Fibroblast of lung (primary cell): Measurements from ENCODE around the gene SMC3. TPM values are rescaled to one million over a fixed set of nuclear protein-coding genes. Genes with fewer than 3 reads are reported as not detected.

Experiments
- DNase-seq, 2 donors: peaks; one replicate each; pipeline versions ENCODE4 v3.0.0 to v3.0.0-alpha.2; 2010; ENCODE audit warnings: low read depth in 2 of 2
- H2AFZ ChIP-seq: 2 replicates; pipeline ENCODE4 v1.5.1; 2012; ENCODE audit warnings: low read length, control low read depth, inconsistent platforms
- H3K27ac ChIP-seq: 2 replicates; pipeline ENCODE4 v1.5.1; 2011; ENCODE audit warnings: low read length, control low read depth; ENCODE audit not compliant: insufficient read depth
- H3K27me3 ChIP-seq: 2 replicates; pipeline ENCODE4 v1.5.1; 2011; ENCODE audit warnings: mild to moderate bottlenecking, low read length; ENCODE audit not compliant: control insufficient read depth, insufficient read depth
- H3K36me3 ChIP-seq: 2 replicates; pipeline ENCODE4 v1.5.1; 2011; ENCODE audit warnings: low read length; ENCODE audit not compliant: control insufficient read depth, insufficient read depth
- H3K4me1 ChIP-seq: 2 replicates; pipeline ENCODE4 v1.5.1; 2011; ENCODE audit warnings: low read length; ENCODE audit not compliant: control insufficient read depth, insufficient read depth; ENCODE audit errors: extremely low read depth
- H3K4me2 ChIP-seq: 2 replicates; pipeline ENCODE4 v1.5.1; 2011; ENCODE audit warnings: low read length, control low read depth; ENCODE audit not compliant: insufficient read depth; ENCODE audit errors: extremely low read depth
- H3K4me3 ChIP-seq, 4 experiments: fragments of 200-600 bp in 1 of 4; sonication (generic) in 1 of 4; replicated peaks in 1 of 4; 2 replicates each; pipeline ENCODE4 v1.5.1; 2011 to 2016; ENCODE audit warnings: low read length in 4 of 4, low read depth in 3 of 4, mild to moderate bottlenecking in 3 of 4, control low read depth in 2 of 4, inconsistent platforms in 1 of 4, mixed read lengths in 1 of 4; ENCODE audit not compliant: insufficient read depth in 1 of 4; ENCODE audit errors: control extremely low read depth in 1 of 4
- H3K79me2 ChIP-seq: 2 replicates; pipeline ENCODE4 v1.5.1; 2012; ENCODE audit warnings: mild to moderate bottlenecking, low read length, inconsistent platforms; ENCODE audit not compliant: control insufficient read depth, insufficient read depth
- H3K9ac ChIP-seq: 2 replicates; pipeline ENCODE4 v1.5.1; 2011; ENCODE audit warnings: mild to moderate bottlenecking, low read length, control low read depth; ENCODE audit not compliant: insufficient read depth
- H3K9me3 ChIP-seq: 2 replicates; pipeline ENCODE4 v1.5.1; 2012; ENCODE audit warnings: low read depth, low read length; ENCODE audit not compliant: control insufficient read depth, insufficient read depth
- H4K20me1 ChIP-seq: 2 replicates; pipeline ENCODE4 v1.5.1; 2011; ENCODE audit warnings: low read length; ENCODE audit not compliant: control insufficient read depth, insufficient read depth; ENCODE audit errors: extremely low read depth
- EZH2 ChIP-seq: IDR thresholded peaks from 2 replicates; pipeline ENCODE4 v1.5.1; 2012; ENCODE audit warnings: low read length, control low read depth, mild to moderate bottlenecking; ENCODE audit errors: missing control alignments
- polyA plus RNA-seq, 2 donors: library from polyadenylated mRNA; depleted of rRNA in 1 of 2; stranded (reverse) in 1 of 2; unstranded in 1 of 2; fragments of >200 nt; gene quantifications; 2 replicates each; pipeline ENCODE4 v1.2.1, GENCODE V29; 2011 to 2012; ENCODE audit warnings: missing spikeins in 1 of 2
- total RNA-seq: library from RNA; depleted of rRNA; stranded (reverse); fragments of >200 nt; gene quantifications from 2 replicates; pipeline ENCODE4 v1.2.1, GENCODE V29; 2014
- TF ChIP-seq, protein P1 (sequence below), 2 donors: IDR thresholded peaks in 1 of 2; conservative IDR thresholded peaks in 1 of 2; 1 replicate in 1 of 2; 2 replicates in 1 of 2; pipeline ENCODE4 v1.5.1; 2011 to 2012; ENCODE audit warnings: low read length in 2 of 2, control low read depth in 1 of 2, inconsistent platforms in 1 of 2, low read depth in 1 of 2, mild to moderate bottlenecking in 1 of 2

The SMC3 gene
- total and polyA plus RNA-seq, 2 donors (not counting 1 experiment from before 2014, with no cell fraction given): 25.9 to 31.9 TPM

DNA sequence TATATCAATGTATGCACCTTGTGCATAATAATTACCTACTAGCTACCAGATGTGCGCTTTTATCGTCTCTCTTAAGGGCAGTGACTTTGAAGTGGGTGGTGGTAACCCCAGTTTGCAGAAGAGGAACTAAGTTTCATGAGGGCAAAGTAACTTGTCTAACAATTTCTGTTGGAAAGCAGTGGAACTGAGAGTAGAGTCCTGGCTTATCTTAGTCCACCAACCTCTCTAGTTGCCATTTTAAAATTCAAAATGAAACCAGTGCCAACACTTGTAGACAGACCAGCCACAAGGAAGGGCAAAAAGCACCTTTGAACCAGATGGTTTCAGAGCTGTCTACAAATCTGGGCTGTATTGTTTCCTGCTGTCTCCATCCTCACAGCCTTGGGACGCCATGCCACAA is 44.6 kb downstream of the SMC3 start:
- H3K27me3 ChIP-seq: no peaks in the 10 kb centered on the region
- H3K36me3 ChIP-seq: no peaks in the 10 kb centered on the region
- no peaks in the 10 kb centered on the region for H3K9me3 ChIP-seq
- H3K27ac ChIP-seq: no peak overlapping the region
- no peak for DNase-seq
- TF ChIP-seq, protein P1, sequence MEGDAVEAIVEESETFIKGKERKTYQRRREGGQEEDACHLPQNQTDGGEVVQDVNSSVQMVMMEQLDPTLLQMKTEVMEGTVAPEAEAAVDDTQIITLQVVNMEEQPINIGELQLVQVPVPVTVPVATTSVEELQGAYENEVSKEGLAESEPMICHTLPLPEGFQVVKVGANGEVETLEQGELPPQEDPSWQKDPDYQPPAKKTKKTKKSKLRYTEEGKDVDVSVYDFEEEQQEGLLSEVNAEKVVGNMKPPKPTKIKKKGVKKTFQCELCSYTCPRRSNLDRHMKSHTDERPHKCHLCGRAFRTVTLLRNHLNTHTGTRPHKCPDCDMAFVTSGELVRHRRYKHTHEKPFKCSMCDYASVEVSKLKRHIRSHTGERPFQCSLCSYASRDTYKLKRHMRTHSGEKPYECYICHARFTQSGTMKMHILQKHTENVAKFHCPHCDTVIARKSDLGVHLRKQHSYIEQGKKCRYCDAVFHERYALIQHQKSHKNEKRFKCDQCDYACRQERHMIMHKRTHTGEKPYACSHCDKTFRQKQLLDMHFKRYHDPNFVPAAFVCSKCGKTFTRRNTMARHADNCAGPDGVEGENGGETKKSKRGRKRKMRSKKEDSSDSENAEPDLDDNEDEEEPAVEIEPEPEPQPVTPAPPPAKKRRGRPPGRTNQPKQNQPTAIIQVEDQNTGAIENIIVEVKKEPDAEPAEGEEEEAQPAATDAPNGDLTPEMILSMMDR (conservative IDR thresholded peaks at IDR 0.05 in 1 of 2, IDR thresholded peaks at IDR 0.05 in 1 of 2; ENCODE audit: low read depth in 1 of 2, low read length in 2 of 2): no peak
- TF ChIP-seq EZH2: no peak
- H2AFZ ChIP-seq: no peak overlapping the region
- H3K9ac ChIP-seq: no peak overlapping the region
- H4K20me1 ChIP-seq: no peaks in the 10 kb centered on the region
- no peaks in the 10 kb centered on the region for H3K4me1 ChIP-seq
- H3K79me2 ChIP-seq: no peaks in the 10 kb centered on the region
- H3K4me3 ChIP-seq: no peak overlapping the region
- H3K4me2 ChIP-seq: no peak overlapping the region

DNA sequence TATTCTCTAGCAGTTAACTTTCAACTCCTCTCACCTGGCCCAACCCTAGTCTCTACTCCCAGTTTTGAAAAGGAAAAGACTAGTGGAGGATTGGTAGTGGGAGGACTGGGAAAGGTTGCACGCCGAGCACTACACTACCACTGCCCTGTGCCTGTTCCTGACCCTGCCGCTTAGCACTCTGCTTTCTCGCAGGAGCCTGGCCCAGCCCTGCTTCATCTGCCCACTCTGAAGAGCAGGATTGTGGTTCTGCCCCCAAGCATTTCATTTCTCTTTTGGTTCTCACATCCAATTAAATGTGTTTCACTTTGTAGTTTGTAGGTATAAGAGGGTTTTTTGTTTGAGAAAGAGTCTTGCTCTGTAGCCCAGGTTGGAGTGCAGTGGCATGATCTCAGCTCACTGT is 45.1 kb downstream of the SMC3 start:
- H3K27ac ChIP-seq: no peak overlapping the region
- no peak overlapping the region for H3K4me3 ChIP-seq
- H4K20me1 ChIP-seq: no peaks in the 10 kb centered on the region
- no peaks in the 10 kb centered on the region for H3K79me2 ChIP-seq
- DNase-seq: no peak
- TF ChIP-seq EZH2: no peak
- TF ChIP-seq, protein P1 (conservative IDR thresholded peaks at IDR 0.05 in 1 of 2, IDR thresholded peaks at IDR 0.05 in 1 of 2; ENCODE audit: low read depth in 1 of 2, low read length in 2 of 2): no peak
- no peak overlapping the region for H2AFZ ChIP-seq
- no peak overlapping the region for H3K4me2 ChIP-seq
- no peak overlapping the region for H3K9ac ChIP-seq
- H3K27me3 ChIP-seq: no peaks in the 10 kb centered on the region
- H3K9me3 ChIP-seq: no peaks in the 10 kb centered on the region
- H3K4me1 ChIP-seq: no peaks in the 10 kb centered on the region
- no peaks in the 10 kb centered on the region for H3K36me3 ChIP-seq

DNA sequence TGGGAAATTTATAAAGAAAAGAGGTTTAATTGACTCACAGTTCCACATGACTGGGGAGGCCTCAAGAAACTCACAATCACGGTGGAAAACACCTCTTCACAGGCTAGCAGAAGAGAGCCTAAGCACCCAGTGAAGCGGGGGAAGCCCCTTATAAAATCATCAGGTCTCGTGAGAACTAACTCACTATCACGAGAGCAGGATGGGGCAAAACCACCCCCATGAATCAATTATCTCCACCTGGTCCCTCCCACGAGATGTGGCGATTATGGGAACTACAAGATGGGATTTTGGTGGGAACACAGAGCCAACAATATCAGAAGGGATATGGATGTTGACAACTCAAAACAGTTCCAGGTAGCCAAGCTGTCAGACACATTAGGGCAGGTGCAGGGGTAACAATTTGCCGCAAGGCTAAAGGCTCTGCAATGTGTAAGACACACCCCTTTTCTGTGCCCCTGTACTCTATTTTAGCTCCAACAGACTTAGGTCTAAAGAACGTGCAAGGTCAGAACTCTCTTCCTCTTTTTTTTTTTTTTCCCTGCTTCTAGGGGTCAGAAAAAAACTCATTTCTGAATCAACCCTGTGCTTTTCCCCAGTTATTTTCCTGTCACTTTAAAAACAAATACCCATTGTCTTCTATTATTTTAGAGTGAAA is 46.0 kb downstream of the SMC3 start:
- Histone ChIP-seq H3K4me3 (no peak overlapping the region), H3K4me2 (no peak overlapping the region), H3K27ac (no peak overlapping the region), H3K9me3 (no peaks in the 10 kb centered on the region), H3K36me3 (no peaks in the 10 kb centered on the region), H3K79me2 (no peaks in the 10 kb centered on the region), H2AFZ (no peak overlapping the region), H3K9ac (no peak overlapping the region), H3K27me3 (no peaks in the 10 kb centered on the region), H3K4me1 (no peaks in the 10 kb centered on the region), H4K20me1 (no peaks in the 10 kb centered on the region)
- no peak for DNase-seq
- TF ChIP-seq, protein P1 (conservative IDR thresholded peaks at IDR 0.05 in 1 of 2, IDR thresholded peaks at IDR 0.05 in 1 of 2; ENCODE audit: low read depth in 1 of 2, low read length in 2 of 2): no peak
- no peak for TF ChIP-seq EZH2
